Measurements from ENCODE around the gene TAPBPL.

The TAPBPL gene

DNA sequence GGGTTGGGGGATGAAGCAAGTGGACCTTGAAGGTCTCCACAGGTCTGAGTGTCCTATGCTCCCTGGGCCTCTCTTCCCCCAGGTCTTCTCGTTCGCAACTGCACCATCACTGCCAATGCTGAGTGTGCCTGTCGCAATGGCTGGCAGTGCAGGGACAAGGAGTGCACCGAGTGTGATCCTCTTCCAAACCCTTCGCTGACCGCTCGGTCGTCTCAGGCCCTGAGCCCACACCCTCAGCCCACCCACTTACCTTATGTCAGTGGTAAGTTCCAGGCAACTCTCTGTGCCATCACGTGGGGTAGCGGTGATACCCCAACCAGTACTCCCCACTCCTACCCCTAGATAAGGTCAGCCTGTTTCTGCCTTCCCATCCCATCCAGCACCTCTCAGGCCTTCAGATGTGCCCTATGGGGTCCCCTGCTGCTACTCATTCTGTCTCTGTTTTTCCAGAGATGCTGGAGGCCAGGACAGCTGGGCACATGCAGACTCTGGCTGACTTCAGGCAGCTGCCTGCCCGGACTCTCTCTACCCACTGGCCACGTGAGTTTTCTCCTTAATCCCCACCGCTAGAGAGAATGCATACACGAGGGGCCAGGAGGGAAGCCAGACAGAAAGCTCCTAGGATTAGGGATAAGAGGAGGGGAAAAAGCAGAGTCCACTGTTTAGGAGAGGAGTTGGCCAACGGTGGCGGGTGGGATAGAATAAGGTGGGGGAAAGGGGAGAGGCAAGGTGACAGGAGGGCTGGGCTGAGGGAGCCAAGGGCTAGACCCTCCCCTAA is 1.6 kb upstream of the TAPBPL start:
- Histone ChIP-seq H3K27me3 (ENCODE audit: insufficient read depth, low read length) (no peaks in the 10 kb centered on the region), H3K9ac (ENCODE audit: low read length) (peak overlapping the region; percentile 74), H3K4me2 (ENCODE audit: low read length) (peak overlapping the region; percentile 68), H4K20me1 (ENCODE audit: insufficient read depth, low read length) (no peaks in the 10 kb centered on the region), H3K79me2 (ENCODE audit: insufficient read depth, low read length) (peaks cover 7% of the 10 kb centered on the region; the same call in 1 of the 2 replicates), H3F3A (ENCODE audit: insufficient read depth, low read length) (no peaks in the 10 kb centered on the region), H3K36me3 (ENCODE audit: insufficient read depth, low read length) (peaks cover 64% of the 10 kb centered on the region; the same call in 1 of the 2 replicates), H3K9me2 (ENCODE audit: low read depth, low read length) (no peaks in the 10 kb centered on the region), H2AFZ (ENCODE audit: low read length) (no peak overlapping the region), H3K4me1 (ENCODE audit: insufficient read depth, low read length, severe bottlenecking) (peaks cover 67% of the 10 kb centered on the region), H3K9me3 (ENCODE audit: low read length) (no peaks in the 10 kb centered on the region), H3K27ac (ENCODE audit: low read depth, low read length, poor library complexity, severe bottlenecking) (peak overlapping the region; percentile 99), H3K4me3 (ENCODE audit: low read depth, low read length, poor library complexity, severe bottlenecking) (peak overlapping the region; percentile 57)
- TF ChIP-seq, protein P1, sequence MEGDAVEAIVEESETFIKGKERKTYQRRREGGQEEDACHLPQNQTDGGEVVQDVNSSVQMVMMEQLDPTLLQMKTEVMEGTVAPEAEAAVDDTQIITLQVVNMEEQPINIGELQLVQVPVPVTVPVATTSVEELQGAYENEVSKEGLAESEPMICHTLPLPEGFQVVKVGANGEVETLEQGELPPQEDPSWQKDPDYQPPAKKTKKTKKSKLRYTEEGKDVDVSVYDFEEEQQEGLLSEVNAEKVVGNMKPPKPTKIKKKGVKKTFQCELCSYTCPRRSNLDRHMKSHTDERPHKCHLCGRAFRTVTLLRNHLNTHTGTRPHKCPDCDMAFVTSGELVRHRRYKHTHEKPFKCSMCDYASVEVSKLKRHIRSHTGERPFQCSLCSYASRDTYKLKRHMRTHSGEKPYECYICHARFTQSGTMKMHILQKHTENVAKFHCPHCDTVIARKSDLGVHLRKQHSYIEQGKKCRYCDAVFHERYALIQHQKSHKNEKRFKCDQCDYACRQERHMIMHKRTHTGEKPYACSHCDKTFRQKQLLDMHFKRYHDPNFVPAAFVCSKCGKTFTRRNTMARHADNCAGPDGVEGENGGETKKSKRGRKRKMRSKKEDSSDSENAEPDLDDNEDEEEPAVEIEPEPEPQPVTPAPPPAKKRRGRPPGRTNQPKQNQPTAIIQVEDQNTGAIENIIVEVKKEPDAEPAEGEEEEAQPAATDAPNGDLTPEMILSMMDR (IDR thresholded peaks at IDR 0.05; ENCODE audit: low read length): no peak
- no peak for TF ChIP-seq EZH2 (IDR thresholded peaks at IDR 0.05; ENCODE audit: borderline replicate concordance, low read length)

DNA sequence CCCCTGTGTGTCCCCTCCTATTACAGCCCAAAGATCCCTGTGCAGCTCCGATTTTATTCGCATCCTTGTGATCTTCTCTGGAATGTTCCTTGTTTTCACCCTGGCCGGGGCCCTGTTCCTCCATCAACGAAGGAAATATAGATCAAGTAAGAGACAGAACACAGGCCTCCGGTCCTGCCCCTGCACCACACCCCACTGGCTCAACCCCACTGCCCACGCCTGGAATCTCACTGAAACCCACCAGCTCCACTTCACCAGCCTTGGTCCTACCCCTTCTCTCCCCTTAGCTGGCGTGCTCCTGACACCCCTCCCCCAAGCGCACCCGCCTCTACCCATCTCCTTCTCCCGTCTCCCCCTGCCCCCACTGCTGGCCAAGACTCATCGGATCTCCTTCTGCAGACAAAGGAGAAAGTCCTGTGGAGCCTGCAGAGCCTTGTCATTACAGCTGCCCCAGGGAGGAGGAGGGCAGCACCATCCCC is 934 bp upstream of the TAPBPL start:
- Histone ChIP-seq H3K4me3 (ENCODE audit: low read depth, low read length, poor library complexity, severe bottlenecking) (peak overlapping the region; percentile 57), H3K4me1 (ENCODE audit: insufficient read depth, low read length, severe bottlenecking) (peaks cover 63% of the 10 kb centered on the region), H3K36me3 (ENCODE audit: insufficient read depth, low read length) (peaks cover 59% of the 10 kb centered on the region; the same call in 1 of the 2 replicates), H3K9ac (ENCODE audit: low read length) (peak overlapping the region; percentile 74), H3K79me2 (ENCODE audit: insufficient read depth, low read length) (peaks cover under 1% of the 10 kb centered on the region; the same call in 1 of the 2 replicates), H3F3A (ENCODE audit: insufficient read depth, low read length) (no peaks in the 10 kb centered on the region), H2AFZ (ENCODE audit: low read length) (no peak overlapping the region), H3K27ac (ENCODE audit: low read depth, low read length, poor library complexity, severe bottlenecking) (peak overlapping the region; percentile 99), H3K9me2 (ENCODE audit: low read depth, low read length) (no peaks in the 10 kb centered on the region), H3K27me3 (ENCODE audit: insufficient read depth, low read length) (no peaks in the 10 kb centered on the region), H4K20me1 (ENCODE audit: insufficient read depth, low read length) (no peaks in the 10 kb centered on the region), H3K9me3 (ENCODE audit: low read length) (no peaks in the 10 kb centered on the region), H3K4me2 (ENCODE audit: low read length) (peak overlapping the region; percentile 68)
- TF ChIP-seq, protein P1 (IDR thresholded peaks at IDR 0.05; ENCODE audit: low read length): no peak
- TF ChIP-seq EZH2 (IDR thresholded peaks at IDR 0.05; ENCODE audit: borderline replicate concordance, low read length): no peak

DNA sequence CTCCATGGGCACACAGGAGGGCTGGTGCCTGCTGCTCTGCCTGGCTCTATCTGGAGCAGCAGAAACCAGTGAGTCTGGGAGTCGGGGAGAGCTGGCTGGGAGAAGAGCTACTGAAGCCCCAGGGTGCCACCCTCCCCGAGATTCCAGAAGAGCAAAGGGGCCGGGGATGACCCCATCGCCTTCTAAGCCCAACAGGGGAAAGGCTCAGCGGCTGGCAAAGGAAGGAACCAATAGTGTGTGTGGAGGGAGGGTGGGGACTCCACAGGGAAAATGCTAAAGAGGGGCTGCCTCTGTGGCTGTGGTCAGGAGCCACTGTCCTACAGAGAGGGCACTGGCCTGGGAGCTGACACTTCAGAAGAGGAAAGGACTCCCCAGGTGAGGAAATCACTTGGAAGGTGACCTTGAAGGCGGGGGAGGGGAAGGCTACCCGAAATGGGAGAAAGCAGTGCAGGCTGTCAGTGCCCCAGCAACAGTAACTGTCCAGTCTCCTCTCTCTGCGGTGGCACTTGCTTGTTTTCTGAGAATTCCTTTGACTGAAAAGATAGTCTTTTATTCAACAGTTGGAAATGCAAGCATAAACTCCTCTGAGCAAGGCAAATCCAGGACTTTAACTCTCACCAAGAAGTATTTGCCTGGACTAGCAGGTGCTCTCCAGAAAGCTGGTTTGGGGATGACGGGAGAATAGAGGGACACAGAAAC is 552 bp downstream of the TAPBPL start:
- Histone ChIP-seq H3K4me2 (ENCODE audit: low read length) (peak overlapping the region; percentile 68), H3K27me3 (ENCODE audit: insufficient read depth, low read length) (no peaks in the 10 kb centered on the region), H3K36me3 (ENCODE audit: insufficient read depth, low read length) (peaks cover 60% of the 10 kb centered on the region), H3K9me2 (ENCODE audit: low read depth, low read length) (no peaks in the 10 kb centered on the region), H3K9me3 (ENCODE audit: low read length) (no peaks in the 10 kb centered on the region), H3K4me3 (ENCODE audit: low read depth, low read length, poor library complexity, severe bottlenecking) (peak overlapping the region; percentile 57), H3K9ac (ENCODE audit: low read length) (peak overlapping the region; percentile 74), H3K27ac (ENCODE audit: low read depth, low read length, poor library complexity, severe bottlenecking) (peak overlapping the region; percentile 99), H3F3A (ENCODE audit: insufficient read depth, low read length) (no peaks in the 10 kb centered on the region), H2AFZ (ENCODE audit: low read length) (no peak overlapping the region), H3K79me2 (ENCODE audit: insufficient read depth, low read length) (no peaks in the 10 kb centered on the region), H4K20me1 (ENCODE audit: insufficient read depth, low read length) (no peaks in the 10 kb centered on the region), H3K4me1 (ENCODE audit: insufficient read depth, low read length, severe bottlenecking) (peaks cover 53% of the 10 kb centered on the region)
- TF ChIP-seq, protein P1 (IDR thresholded peaks at IDR 0.05; ENCODE audit: low read length): no peak
- TF ChIP-seq EZH2 (IDR thresholded peaks at IDR 0.05; ENCODE audit: borderline replicate concordance, low read length): no peak

All from OCI-LY1 (cell line).